Keratinocyte (primary cell): ENCODE results near the gene PTDSS2. TPM values are rescaled to one million over a fixed set of nuclear protein-coding genes. Genes with fewer than 3 reads are reported as not detected.

Source experiments
- DNase-seq: peaks from one replicate; pipeline ENCODE4 v3.0.0-alpha.2; 2011; ENCODE audit warnings: low read depth, missing footprints, low spot score
- FAIRE-seq: peaks from 2 replicates; lab custom pipeline; 2011; peaks lifted over from hg19 to GRCh38; lab: Jason Lieb, UNC
- H2AFZ ChIP-seq: 2 replicates; pipeline ENCODE4 v1.6.0; 2012; ENCODE audit warnings: low read length, control low read depth, inconsistent platforms; ENCODE audit not compliant: control insufficient read depth
- H3K27ac ChIP-seq: 2 replicates; pipeline ENCODE4 v1.5.1; 2011; ENCODE audit warnings: low read length; ENCODE audit not compliant: control insufficient read depth, insufficient read depth
- H3K27me3 ChIP-seq: 3 replicates; pipeline ENCODE4 v1.6.0; 2011; ENCODE audit warnings: low read length; ENCODE audit not compliant: control insufficient read depth, insufficient read depth; ENCODE audit errors: extremely low read depth
- H3K36me3 ChIP-seq, 2 experiments: 2 replicates in 1 of 2; 3 replicates in 1 of 2; pipeline ENCODE4 v1.5.1; 2011; ENCODE audit warnings: low read length in 2 of 2, mild to moderate bottlenecking in 1 of 2; ENCODE audit not compliant: control insufficient read depth in 2 of 2, insufficient read depth in 2 of 2; ENCODE audit errors: extremely low read depth in 1 of 2
- H3K4me1 ChIP-seq: 3 replicates; pipeline ENCODE4 v1.5.1; 2011; ENCODE audit warnings: low read length; ENCODE audit not compliant: control insufficient read depth, insufficient read depth; ENCODE audit errors: extremely low read depth
- H3K4me2 ChIP-seq: 3 replicates; pipeline ENCODE4 v1.6.0; 2011; ENCODE audit warnings: low read depth, low read length; ENCODE audit not compliant: control insufficient read depth, insufficient read depth; ENCODE audit errors: extremely low read depth
- H3K4me3 ChIP-seq, 3 experiments: fragments of 200-600 bp in 1 of 3; sonication (generic) in 1 of 3; 2 replicates in 2 of 3; 3 replicates in 1 of 3; pipeline ENCODE4 v1.5.1; 2011 to 2016; ENCODE audit warnings: low read length in 3 of 3, mild to moderate bottlenecking in 3 of 3, control low read depth in 2 of 3, inconsistent platforms in 1 of 3, low read depth in 1 of 3, mixed read lengths in 1 of 3, mixed run types in 1 of 3, moderate library complexity in 1 of 3; ENCODE audit not compliant: control insufficient read depth in 2 of 3, insufficient read depth in 2 of 3; ENCODE audit errors: extremely low read depth in 1 of 3
- H3K79me2 ChIP-seq: 2 replicates; pipeline ENCODE4 v1.6.0; 2012; ENCODE audit warnings: low read length; ENCODE audit not compliant: control insufficient read depth, insufficient read depth
- H3K9ac ChIP-seq: 3 replicates; pipeline ENCODE4 v1.6.0; 2011; ENCODE audit warnings: low read length; ENCODE audit not compliant: control insufficient read depth, insufficient read depth; ENCODE audit errors: extremely low read depth
- H3K9me1 ChIP-seq: 3 replicates; pipeline ENCODE4 v1.6.0; 2011; ENCODE audit warnings: low read length; ENCODE audit not compliant: control insufficient read depth, insufficient read depth; ENCODE audit errors: extremely low read depth
- H3K9me3 ChIP-seq: 2 replicates; pipeline ENCODE4 v1.5.1; 2012; ENCODE audit warnings: low read depth, low read length; ENCODE audit not compliant: control insufficient read depth
- H4K20me1 ChIP-seq: 3 replicates; pipeline ENCODE4 v1.6.0; 2011; ENCODE audit warnings: low read length; ENCODE audit not compliant: control insufficient read depth, insufficient read depth; ENCODE audit errors: extremely low read depth
- CTCF ChIP-seq, 3 experiments: IDR thresholded peaks in 1 of 3; conservative IDR thresholded peaks in 1 of 3; optimal IDR thresholded peaks in 1 of 3; 2 replicates in 2 of 3; 3 replicates in 1 of 3; pipeline versions ENCODE3 to v1.5.1; 2011; ENCODE audit warnings: low read length in 3 of 3, mild to moderate bottlenecking in 3 of 3, moderate library complexity in 2 of 3, control low read depth in 1 of 3, inconsistent platforms in 1 of 3; ENCODE audit not compliant: insufficient read depth in 2 of 3; ENCODE audit errors: extremely low read depth in 1 of 3
- EZH2 ChIP-seq: IDR thresholded peaks from one replicate; pipeline ENCODE4 v1.6.1; 2012; ENCODE audit warnings: inconsistent platforms, mild to moderate bottlenecking, low read length, moderate library complexity
- dilution Hi-C: fragments of 300-500 bp; cut with MboI; formaldehyde crosslinking; loops from one replicate; pipeline ENCODE4 v1.7.0; 2020; ENCODE audit warnings: low sequenced_read_pairs; ENCODE audit not compliant: extremely low pct_ligation_motif_present
- polyA plus RNA-seq, 5 experiments: library from polyadenylated mRNA; depleted of rRNA in 3 of 5; stranded (reverse) in 3 of 5; stranded (forward) in 1 of 5; unstranded in 1 of 5; fragments of >200 nt; gene quantifications; 1 replicate in 1 of 5; 2 replicates in 3 of 5; 3 replicates in 1 of 5; pipeline versions ENCODE4 v1.2.1 to v1.2.3, GENCODE V29; 2011 to 2012; ENCODE audit warnings: missing spikeins in 2 of 5, low read depth in 1 of 5, low replicate concordance in 1 of 5

PTDSS2 gene
- polyA plus RNA-seq, 1 donor (not counting 4 experiments of a cell fraction or from before 2014, with no cell fraction given): 21.6 TPM

GRCh38 chr11:454801-455565 is 4.9 kb downstream of the PTDSS2 start:
- Histone ChIP-seq H3K27me3 (no peaks in the 10 kb centered on the region), H3K9me3 (no peaks in the 10 kb centered on the region), H4K20me1 (no peaks in the 10 kb centered on the region), H2AFZ (no peak overlapping the region), H3K4me3 (no peak overlapping the region), H3K4me2 (no peak overlapping the region), H3K79me2 (peaks cover 84% of the 10 kb centered on the region), H3K4me1 (peaks cover 14% of the 10 kb centered on the region), H3K9ac (no peak overlapping the region), H3K27ac (no peak overlapping the region), H3K36me3 (peaks cover 18 to 34% of the 10 kb centered on the region in 2 experiments), H3K9me1 (no peaks in the 10 kb centered on the region)
- TF ChIP-seq CTCF (optimal IDR thresholded peaks at IDR 0.05 in 1 of 3, IDR thresholded peaks at IDR 0.05 in 1 of 3, conservative IDR thresholded peaks at IDR 0.05 in 1 of 3; ENCODE audit: extremely low read depth in 1 of 3, insufficient read depth in 2 of 3, low read length in 3 of 3): no peak
- no peak for TF ChIP-seq EZH2
- FAIRE-seq (no peak), DNase-seq (no peak)
- dilution Hi-C loops: no loop called here

GRCh38 chr11:455566-456147 is 5.6 kb downstream of the PTDSS2 start:
- Histone ChIP-seq H3K9me1 (no peaks in the 10 kb centered on the region), H3K79me2 (peaks cover 79% of the 10 kb centered on the region), H3K36me3 (peaks cover 18 to 37% of the 10 kb centered on the region in 2 experiments), H3K4me3 (no peak overlapping the region), H4K20me1 (no peaks in the 10 kb centered on the region), H3K27ac (no peak overlapping the region), H2AFZ (no peak overlapping the region), H3K9ac (no peak overlapping the region), H3K27me3 (no peaks in the 10 kb centered on the region), H3K4me2 (no peak overlapping the region), H3K9me3 (no peaks in the 10 kb centered on the region), H3K4me1 (peaks cover 21% of the 10 kb centered on the region)
- DNase-seq: no peak
- dilution Hi-C loops: no loop called here
- TF ChIP-seq EZH2: no peak
- no peak for TF ChIP-seq CTCF (optimal IDR thresholded peaks at IDR 0.05 in 1 of 3, IDR thresholded peaks at IDR 0.05 in 1 of 3, conservative IDR thresholded peaks at IDR 0.05 in 1 of 3; ENCODE audit: extremely low read depth in 1 of 3, insufficient read depth in 2 of 3, low read length in 3 of 3)
- no peak for FAIRE-seq
